Chondrocyte (in vitro differentiated cells): ENCODE data around the gene FAU. TPM values are rescaled to one million over a fixed set of nuclear protein-coding genes. Genes with fewer than 3 reads are reported as not detected.

ENCODE experiments used
- DNase-seq: peaks from one replicate; pipeline ENCODE4 v3.0.0; 2021; ENCODE audit warnings: mixed read lengths, low spot score
- H3K27ac Mint-ChIP-seq: one replicate; pipeline ENCODE4 v1.8.0; 2021; ENCODE audit warnings: mild to moderate bottlenecking, moderate library complexity, mixed read lengths; ENCODE audit not compliant: unreplicated experiment
- H3K27me3 Mint-ChIP-seq: 2 replicates; pipeline ENCODE4 v1.8.0; 2021; ENCODE audit warnings: low read depth, mixed read lengths
- H3K36me3 Mint-ChIP-seq: 2 replicates; pipeline ENCODE4 v1.8.0; 2021; ENCODE audit warnings: low read depth, mixed read lengths
- H3K4me1 Mint-ChIP-seq: 2 replicates; pipeline ENCODE4 v1.8.0; 2021; ENCODE audit warnings: low read depth, mild to moderate bottlenecking, mixed read lengths
- H3K4me3 Mint-ChIP-seq: one replicate; pipeline ENCODE4 v1.8.0; 2021; ENCODE audit warnings: mild to moderate bottlenecking, moderate library complexity, mixed read lengths; ENCODE audit not compliant: unreplicated experiment
- H3K9me3 Mint-ChIP-seq: 2 replicates; pipeline ENCODE4 v1.8.0; 2021; ENCODE audit warnings: low read depth, mixed read lengths
- long read RNA-seq: library from polyadenylated mRNA; stranded (forward); transcript quantifications from one replicate; pipeline ENCODE4 v2.0.0, GENCODE V29; 2021
- total RNA-seq: library from RNA; stranded (reverse); gene quantifications from 3 replicates; pipeline ENCODE4 v1.2.1, GENCODE V29; 2021
- TF ChIP-seq, protein P1 (sequence below): fragments of 200-600 bp; sonication (generic); IDR thresholded peaks from 2 replicates; pipeline ENCODE4 v1.5.0; 2021; ENCODE audit warnings: antibody characterized with exemption, mild to moderate bottlenecking, moderate library complexity

Gene FAU
- 506 to 669 TPM (median 519 TPM) in 3 replicates for total RNA-seq
- long read RNA-seq, transcript FAU-209 (4 exons, 697 nt): minor isoform, 7 of 230 reads
- long read RNA-seq, transcript FAU-207 (5 exons, 847 nt): major isoform, 215 of 230 reads
- long read RNA-seq, partial matches to known transcripts: 4 of 230 reads
- long read RNA-seq, other reads (novel, unspliced or antisense): 1 of 230 reads

DNA sequence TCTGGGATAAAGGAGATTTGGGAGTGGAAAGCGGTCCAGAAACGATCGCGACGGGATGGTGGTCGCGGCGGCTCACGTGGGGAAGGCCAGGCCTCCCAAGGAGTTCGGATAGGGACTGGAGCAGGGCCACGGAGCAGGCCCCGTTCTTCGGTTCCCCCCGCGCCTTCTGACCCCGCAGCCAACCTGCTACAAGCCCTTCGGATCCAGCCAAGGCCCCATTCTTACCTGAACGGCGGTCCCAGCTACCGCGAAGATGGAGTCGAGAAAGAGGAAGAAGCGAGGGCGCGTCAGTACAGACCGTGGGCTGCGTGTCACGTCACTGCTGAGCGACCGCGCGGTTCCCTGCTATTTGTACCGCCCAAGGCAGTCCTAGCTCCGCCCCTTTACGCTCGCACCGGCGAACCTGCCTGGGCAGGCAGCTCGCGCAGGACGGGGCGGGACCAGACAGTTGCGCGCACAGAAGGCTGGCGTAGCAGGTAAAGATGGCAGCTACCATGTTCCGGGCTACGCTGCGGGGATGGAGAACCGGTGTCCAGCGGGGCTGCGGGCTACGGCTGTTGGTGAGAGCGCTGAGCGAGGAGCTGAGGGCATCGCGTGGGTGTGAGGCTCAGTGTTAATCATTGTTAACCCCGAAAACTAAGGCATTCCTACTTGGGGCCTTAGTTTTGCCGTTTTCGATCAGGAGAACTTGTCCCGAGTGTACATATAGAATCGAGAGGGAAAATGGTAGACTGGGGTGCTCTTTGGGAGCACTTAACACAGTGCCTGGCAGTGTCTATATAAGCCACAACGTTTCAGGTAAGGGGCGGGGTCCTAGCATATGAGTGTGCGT is at the start of gene FAU, which contains the start of gene MRPL49:
FAU (minus strand) TSS at position 270 of the 832 bp plus-strand sequence. CDS start 321 bp downstream, outside the sequence.
MRPL49 (plus strand) TSS at position 457 of the 832 bp plus-strand sequence; CDS start at position 483, 26 bp downstream.
- H3K27me3 Mint-ChIP-seq: no peaks in the 10 kb centered on the region
- peak within 1 kb of the TSS; percentile 98 for H3K4me3 Mint-ChIP-seq
- H3K4me1 Mint-ChIP-seq: peaks cover 36% of the 10 kb centered on the region
- peaks cover 13% of the 10 kb centered on the region for H3K36me3 Mint-ChIP-seq
- peak within 1 kb of the TSS; percentile 96 for H3K27ac Mint-ChIP-seq
- TF ChIP-seq, protein P1, sequence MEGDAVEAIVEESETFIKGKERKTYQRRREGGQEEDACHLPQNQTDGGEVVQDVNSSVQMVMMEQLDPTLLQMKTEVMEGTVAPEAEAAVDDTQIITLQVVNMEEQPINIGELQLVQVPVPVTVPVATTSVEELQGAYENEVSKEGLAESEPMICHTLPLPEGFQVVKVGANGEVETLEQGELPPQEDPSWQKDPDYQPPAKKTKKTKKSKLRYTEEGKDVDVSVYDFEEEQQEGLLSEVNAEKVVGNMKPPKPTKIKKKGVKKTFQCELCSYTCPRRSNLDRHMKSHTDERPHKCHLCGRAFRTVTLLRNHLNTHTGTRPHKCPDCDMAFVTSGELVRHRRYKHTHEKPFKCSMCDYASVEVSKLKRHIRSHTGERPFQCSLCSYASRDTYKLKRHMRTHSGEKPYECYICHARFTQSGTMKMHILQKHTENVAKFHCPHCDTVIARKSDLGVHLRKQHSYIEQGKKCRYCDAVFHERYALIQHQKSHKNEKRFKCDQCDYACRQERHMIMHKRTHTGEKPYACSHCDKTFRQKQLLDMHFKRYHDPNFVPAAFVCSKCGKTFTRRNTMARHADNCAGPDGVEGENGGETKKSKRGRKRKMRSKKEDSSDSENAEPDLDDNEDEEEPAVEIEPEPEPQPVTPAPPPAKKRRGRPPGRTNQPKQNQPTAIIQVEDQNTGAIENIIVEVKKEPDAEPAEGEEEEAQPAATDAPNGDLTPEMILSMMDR: no peak
- peak; percentile 99 for DNase-seq
- no peaks in the 10 kb centered on the region for H3K9me3 Mint-ChIP-seq

DNA sequence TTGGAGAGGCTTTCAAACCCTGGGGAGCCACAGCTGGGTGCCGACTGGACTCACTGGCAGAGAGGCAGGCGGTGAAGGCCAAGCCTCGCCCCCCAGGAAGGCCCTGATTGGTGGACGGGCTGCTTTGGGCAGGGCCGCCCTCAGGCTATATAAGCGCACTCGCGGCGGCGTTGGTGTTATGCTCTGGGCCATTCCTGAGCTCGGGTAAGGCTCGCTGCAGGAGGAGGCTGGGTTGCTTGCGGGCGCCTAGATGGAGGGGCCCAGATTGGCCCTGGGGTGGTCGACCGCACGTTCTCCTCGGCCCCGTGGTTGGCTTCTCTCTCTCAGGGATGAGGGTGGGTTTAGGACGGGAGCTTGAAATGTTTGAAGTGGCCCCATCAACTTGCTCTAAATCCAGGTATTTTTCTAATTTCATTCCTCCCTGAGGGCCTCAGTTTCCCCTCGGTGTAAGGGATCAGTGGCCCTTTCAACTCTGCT is 48.2 kb upstream of the FAU start, which contains the start of gene SPDYC:
SPDYC (plus strand) TSS at position 176 of the 477 bp plus-strand sequence. CDS start 1,125 bp downstream, outside the sequence.
- TF ChIP-seq, protein P1: no peak
- H3K27ac Mint-ChIP-seq: peak within 1 kb of the TSS; percentile 95
- no peak within 1 kb of the TSS for H3K4me3 Mint-ChIP-seq
- no peak for DNase-seq
- H3K9me3 Mint-ChIP-seq: no peaks in the 10 kb centered on the region
- H3K4me1 Mint-ChIP-seq: peaks cover 8% of the 10 kb centered on the region
- no peaks in the 10 kb centered on the region for H3K27me3 Mint-ChIP-seq
- no peaks in the 10 kb centered on the region for H3K36me3 Mint-ChIP-seq

DNA sequence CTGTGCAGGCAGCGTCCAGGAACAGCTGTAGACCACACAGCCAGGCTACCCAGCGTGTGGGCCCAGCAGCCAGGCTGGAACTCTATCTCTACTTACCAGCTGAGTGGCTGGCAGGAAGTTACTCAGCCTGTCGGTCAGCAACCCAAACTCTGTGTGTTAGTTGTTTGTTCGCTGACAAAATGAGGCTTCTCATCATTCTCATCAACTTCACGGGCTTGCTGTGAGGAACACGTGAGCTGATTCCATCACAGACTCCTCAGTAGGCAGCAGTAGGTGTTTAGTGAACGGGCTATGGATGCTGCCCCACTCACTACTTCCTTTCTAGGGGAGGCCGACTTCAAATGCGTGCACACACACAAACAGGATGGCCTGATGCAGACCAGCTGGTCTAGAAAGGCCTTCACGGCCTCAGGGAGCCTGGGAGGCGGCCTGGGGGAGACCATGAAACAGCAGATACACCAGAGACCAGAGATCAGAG is 47.3 kb upstream of the FAU start:
- H3K4me1 Mint-ChIP-seq: peaks cover 8% of the 10 kb centered on the region
- TF ChIP-seq, protein P1: no peak
- peak overlapping the region; percentile 95 for H3K27ac Mint-ChIP-seq
- no peaks in the 10 kb centered on the region for H3K9me3 Mint-ChIP-seq
- H3K27me3 Mint-ChIP-seq: no peaks in the 10 kb centered on the region
- H3K4me3 Mint-ChIP-seq: no peak overlapping the region
- no peaks in the 10 kb centered on the region for H3K36me3 Mint-ChIP-seq
- DNase-seq: no peak

DNA sequence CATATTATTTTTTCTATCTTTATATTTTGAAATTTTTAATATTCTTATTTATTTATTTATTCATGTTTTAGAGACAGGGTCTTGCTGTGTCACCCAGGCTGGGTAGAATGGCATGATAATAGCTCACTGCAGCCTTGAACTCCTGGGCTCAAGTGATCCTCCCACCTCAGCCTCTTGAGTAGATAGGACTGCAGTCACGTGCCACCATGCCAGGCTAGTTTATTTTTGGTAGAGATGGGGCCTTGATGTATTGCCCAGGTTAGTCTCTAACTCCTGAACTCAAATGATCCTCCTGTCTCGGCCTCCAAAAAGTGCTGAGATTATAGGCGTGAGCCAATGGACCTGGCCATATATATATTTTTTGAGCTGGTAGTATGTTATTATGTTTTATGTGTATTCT is 45.7 kb upstream of the FAU start:
- DNase-seq: no peak
- no peaks in the 10 kb centered on the region for H3K36me3 Mint-ChIP-seq
- H3K27me3 Mint-ChIP-seq: no peaks in the 10 kb centered on the region
- no peak overlapping the region for H3K27ac Mint-ChIP-seq
- H3K9me3 Mint-ChIP-seq: no peaks in the 10 kb centered on the region
- TF ChIP-seq, protein P1: no peak
- H3K4me3 Mint-ChIP-seq: no peak overlapping the region
- H3K4me1 Mint-ChIP-seq: peaks cover 8% of the 10 kb centered on the region

DNA sequence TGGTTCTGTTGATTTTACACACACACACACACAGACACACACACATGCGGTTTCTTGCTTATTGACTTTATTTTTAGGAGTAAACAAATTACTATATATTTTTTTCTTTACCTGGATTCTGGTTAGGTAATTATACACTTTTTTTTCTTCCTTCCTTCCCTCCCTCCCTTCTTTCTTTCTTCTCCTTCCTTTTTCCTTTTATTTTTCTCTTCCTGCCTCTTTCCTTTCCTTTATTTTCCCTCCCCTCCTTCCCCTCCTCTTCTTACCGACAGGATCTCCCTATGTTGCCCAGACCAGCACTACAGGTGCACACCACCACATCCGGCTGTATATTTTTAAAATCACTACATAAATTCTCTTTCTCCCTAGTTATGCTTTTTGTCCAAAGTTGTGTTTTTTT is 45.0 kb upstream of the FAU start:
- H3K9me3 Mint-ChIP-seq: no peaks in the 10 kb centered on the region
- no peak for DNase-seq
- no peaks in the 10 kb centered on the region for H3K27me3 Mint-ChIP-seq
- H3K4me3 Mint-ChIP-seq: no peak overlapping the region
- H3K4me1 Mint-ChIP-seq: peaks cover 8% of the 10 kb centered on the region
- H3K36me3 Mint-ChIP-seq: no peaks in the 10 kb centered on the region
- TF ChIP-seq, protein P1: no peak
- no peak overlapping the region for H3K27ac Mint-ChIP-seq
